Measurements from ENCODE around the gene DPH5. TPM values are rescaled to one million over a fixed set of nuclear protein-coding genes. Genes with fewer than 3 reads are reported as not detected.
A peak's percentile ranks its signal among the peaks of the same experiment; 100 is the strongest.

DPH5 gene
- total and polyA plus RNA-seq, 2 of the 4 experiments (the other 2 are of a cell fraction): 32.3 to 42.0 TPM

GRCh38 chr1:100988121-100988520, 37.5 kb downstream of the DPH5 start:
- BruUV-seq (replicated peaks): no TSS peak
- dilution Hi-C loops (cut with HindIII; ENCODE audit: low sequenced_read_pairs, unreplicated experiment): no loop called here
- peak overlapping the region; percentile 97; the same call in 1 of the 2 replicates for H3K27ac ChIP-seq (ENCODE audit: insufficient read depth, low read length)

More at GRCh38 chr1:100988121-100988520, 37.5 kb downstream of the DPH5 start:
- Histone ChIP-seq H3K9me1 (ENCODE audit: insufficient read depth, low read length) (peaks cover 3% of the 10 kb centered on the region; the same call in 1 of the 2 replicates), H4K5ac (ENCODE audit: low read depth, low read length) (peak overlapping the region; percentile 62; the same call in 1 of the 2 replicates), H2AK5ac (ENCODE audit: low read depth, low read length) (peak overlapping the region; percentile 31; the same call in 1 of the 2 replicates), H4K20me1 (ENCODE audit: insufficient read depth, low read length) (peaks cover 10% of the 10 kb centered on the region; the same call in 1 of the 2 replicates), H3K4me2 (ENCODE audit: low read depth, low read length) (no peak overlapping the region; the same call in 1 of the 2 replicates), H3K4me1 (ENCODE audit: control insufficient read depth, insufficient read depth, low read length) (peaks cover 8% of the 10 kb centered on the region), H3K14ac (replicated peaks; ENCODE audit: low read depth, low read length) (no peak overlapping the region), H3K23ac (ENCODE audit: low read depth, low read length) (no peak overlapping the region), H4K91ac (ENCODE audit: insufficient read depth, low read depth, low read length) (no peak overlapping the region), H4K8ac (ENCODE audit: low read depth in 2 of 2, low read length in 2 of 2) (no peak overlapping the region), H3K56ac (ENCODE audit: extremely low read depth, insufficient read depth, low read length) (no peak overlapping the region), H2BK120ac (ENCODE audit: low read depth, low read length) (no peak overlapping the region; the same call in 1 of the 2 replicates), H3K27me3 (ENCODE audit: control insufficient read depth, insufficient read depth, low read length) (no peaks in the 10 kb centered on the region), H3K36me3 (ENCODE audit: control insufficient read depth, insufficient read depth, low read length) (no peaks in the 10 kb centered on the region), H3K18ac (ENCODE audit: low read depth, low read length) (peak overlapping the region; percentile 75; the same call in 1 of the 2 replicates), H2BK5ac (ENCODE audit: low read depth, low read length, poor library complexity, severe bottlenecking) (peak overlapping the region; percentile 82), H2AK9ac (replicated peaks; ENCODE audit: low read depth, low read length, poor library complexity) (no peak overlapping the region), H2AFZ (replicated peaks; ENCODE audit: low read length, poor library complexity) (no peak overlapping the region), H2BK15ac (ENCODE audit: low read depth, low read length) (no peak overlapping the region), H3K4me3 (ENCODE audit: insufficient read depth, low read depth, low read length) (no peak overlapping the region), H3K4ac (ENCODE audit: low read depth, low read length) (no peak overlapping the region; the same call in 1 of the 2 replicates), H3K79me1 (ENCODE audit: low read depth in 1 of 2, low read length in 2 of 2) (peaks cover 0 to 6% of the 10 kb centered on the region in 2 experiments; a peak in 2 of 4 replicates), H2BK20ac (ENCODE audit: low read depth, low read length) (0 out of 2 replicates have a peak overlapping the region, but pooled peaks have one; percentile 9), H3K9me3 (ENCODE audit: control insufficient read depth, insufficient read depth, low read length) (no peaks in the 10 kb centered on the region), H3K9ac (ENCODE audit: low read depth, low read length) (no peak overlapping the region; the same call in 1 of the 2 replicates)
- WGBS, 2 experiments (ENCODE audit: extremely low coverage in 2 of 2, insufficient read length in 1 of 2): no CpG with 5 or more reads among the region's 3 CpGs
- POLR2A ChIA-PET (ENCODE audit: unreplicated experiment): no interaction called here
- peak; percentile 83 for ATAC-seq (ENCODE audit: low read depth)
- TF ChIP-seq RFX5 (IDR thresholded peaks at IDR 0.05; ENCODE audit: low read depth, low read length) (no peak), MAFK (IDR thresholded peaks at IDR 0.05; ENCODE audit: low read depth, low read length) (no peak)
- CTCF ChIA-PET: interaction anchor here (0.6 to 2.1 kb wide), 4 partner anchors 13 to 353 kb away, joined by 3 to 6 read pairs (median 4); no protein-coding TSS in a partner anchor
- peak; percentile 86 for DNase-seq
- in situ Hi-C loops (cut with MboI; ENCODE audit: low sequenced_read_pairs) (no loop called here), intact Hi-C loops (cut with micrococcal nuclease) (no loop called here)
